ENCODE data around the gene MUC2.

Gene MUC2

GRCh38 chr11:1081601-1082311 lies 7.1 kb downstream of the MUC2 start:
- no peak for TF ChIP-seq CTCF (conservative IDR thresholded peaks at IDR 0.05; ENCODE audit: low read length)
- no peak overlapping the region for H3K4me3 ChIP-seq (ENCODE audit: low read length)
- no peak for DNase-seq (ENCODE audit: low read depth)

DNA sequence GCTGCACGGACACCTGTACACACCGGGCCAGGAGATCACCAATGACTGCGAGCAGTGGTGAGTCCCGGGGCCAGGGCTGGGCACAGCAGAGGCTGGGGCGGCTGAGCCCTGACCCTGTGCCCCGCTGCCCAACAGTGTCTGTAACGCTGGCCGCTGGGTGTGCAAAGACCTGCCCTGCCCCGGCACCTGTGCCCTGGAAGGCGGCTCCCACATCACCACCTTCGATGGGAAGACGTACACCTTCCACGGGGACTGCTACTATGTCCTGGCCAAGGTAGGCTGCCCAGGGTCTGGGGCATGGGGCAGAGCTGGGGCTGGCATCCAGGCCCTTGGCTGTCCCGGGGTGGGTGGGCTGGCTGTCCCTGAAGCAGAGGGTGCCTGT lies 7.7 kb downstream of the MUC2 start:
- TF ChIP-seq CTCF (conservative IDR thresholded peaks at IDR 0.05; ENCODE audit: low read length), result no peak
- no peak for DNase-seq (ENCODE audit: low read depth)
- no peak overlapping the region for H3K4me3 ChIP-seq (ENCODE audit: low read length)

DNA sequence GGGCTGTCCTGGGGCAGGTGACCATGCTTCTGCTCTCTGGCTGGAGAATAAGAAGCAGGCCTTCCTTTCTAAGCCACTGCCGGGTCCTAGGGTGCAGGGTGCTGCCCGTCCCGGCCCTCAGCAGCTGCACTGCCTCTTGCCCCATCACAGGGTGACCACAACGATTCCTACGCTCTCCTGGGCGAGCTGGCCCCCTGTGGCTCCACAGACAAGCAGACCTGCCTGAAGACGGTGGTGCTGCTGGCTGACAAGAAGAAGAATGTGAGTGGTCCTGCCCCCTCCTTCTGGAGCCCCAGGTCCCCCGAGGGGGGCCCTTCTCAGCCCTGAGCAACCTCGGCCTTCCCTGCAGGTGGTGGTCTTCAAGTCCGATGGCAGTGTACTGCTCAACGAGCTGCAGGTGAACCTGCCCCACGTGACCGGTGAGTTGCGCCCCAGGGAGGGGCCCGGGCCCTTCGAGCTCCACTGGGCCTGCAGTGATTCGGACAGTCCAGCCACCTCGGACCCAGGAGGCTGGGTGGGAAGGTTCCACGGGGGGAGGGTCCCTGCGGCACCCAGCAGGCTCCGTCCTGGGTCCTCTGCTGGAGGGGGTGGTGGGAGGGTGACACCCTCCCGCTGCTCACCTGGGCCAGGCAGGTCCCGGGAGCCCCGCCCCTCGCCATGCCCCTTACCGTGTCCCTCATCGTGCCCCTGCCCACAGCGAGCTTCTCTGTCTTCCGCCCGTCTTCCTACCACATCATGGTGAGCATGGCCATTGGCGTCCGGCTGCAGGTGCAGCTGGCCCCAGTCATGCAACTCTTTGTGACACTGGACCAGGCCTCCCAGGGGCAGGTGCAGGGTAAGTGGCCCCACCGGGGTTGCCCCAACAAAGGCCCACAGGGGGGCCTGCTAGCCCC lies 8.3 kb downstream of the MUC2 start:
- no peak overlapping the region for H3K4me3 ChIP-seq (ENCODE audit: low read length)
- no peak for DNase-seq (ENCODE audit: low read depth)
- no peak for TF ChIP-seq CTCF (conservative IDR thresholded peaks at IDR 0.05; ENCODE audit: low read length)

GRCh38 chr11:1083621-1084551 lies 9.2 kb downstream of the MUC2 start:
- no peak for DNase-seq (ENCODE audit: low read depth)
- H3K4me3 ChIP-seq (ENCODE audit: low read length), result no peak overlapping the region
- no peak for TF ChIP-seq CTCF (conservative IDR thresholded peaks at IDR 0.05; ENCODE audit: low read length)

- TF ChIP-seq CTCF (conservative IDR thresholded peaks at IDR 0.05; ENCODE audit: low read length), result no peak
- H3K4me3 ChIP-seq (ENCODE audit: low read length), result no peak overlapping the region
- DNase-seq (ENCODE audit: low read depth), result no peak
Measured at GRCh38 chr11:1084561-1085439, 10.1 kb downstream of the MUC2 start.

All from AG10803 (cell line).